Mesenchymal stem cell (in vitro differentiated cells and primary cell): Measurements from ENCODE around the gene TTC21A.

Source experiments
- DNase-seq: peaks from one replicate; pipeline ENCODE4 v3.0.0-alpha.2; 2013
- H2AFZ ChIP-seq: one replicate; pipeline ENCODE4 v1.6.1; 2013; ENCODE audit warnings: low read depth, mild to moderate bottlenecking, control low read depth, inconsistent platforms, low read length, moderate library complexity
- H2AK5ac ChIP-seq: 2 replicates; pipeline ENCODE4 v1.6.1; 2013; ENCODE audit warnings: low read length, moderate library complexity, mild to moderate bottlenecking, inconsistent platforms; ENCODE audit not compliant: severe bottlenecking
- H2BK120ac ChIP-seq: one replicate; pipeline ENCODE4 v1.6.1; 2013; ENCODE audit warnings: low read depth, mild to moderate bottlenecking, inconsistent platforms, low read length, moderate library complexity
- H2BK12ac ChIP-seq, 2 experiments: one replicate each; pipeline ENCODE4 v1.6.1; 2013; ENCODE audit warnings: inconsistent platforms in 2 of 2, low read length in 2 of 2, mild to moderate bottlenecking in 2 of 2, moderate library complexity in 2 of 2, control low read depth in 1 of 2
- H2BK15ac ChIP-seq: one replicate; pipeline ENCODE4 v1.6.1; 2013; ENCODE audit warnings: mild to moderate bottlenecking, low read depth, inconsistent platforms; ENCODE audit not compliant: poor library complexity, severe bottlenecking
- H2BK5ac ChIP-seq: 2 replicates; pipeline ENCODE4 v1.6.1; 2013; ENCODE audit warnings: low read depth, mild to moderate bottlenecking, low read length, control low read depth, inconsistent platforms; ENCODE audit not compliant: poor library complexity, severe bottlenecking
- H3K14ac ChIP-seq, 2 experiments: one replicate each; pipeline ENCODE4 v1.6.1; 2013; ENCODE audit warnings: inconsistent platforms in 2 of 2, low read length in 2 of 2, control low read depth in 1 of 2, mild to moderate bottlenecking in 1 of 2, moderate library complexity in 1 of 2
- H3K18ac ChIP-seq, 2 experiments: one replicate each; pipeline ENCODE4 v1.6.1; 2013; ENCODE audit warnings: inconsistent platforms in 2 of 2, low read length in 2 of 2, control low read depth in 1 of 2, low read depth in 1 of 2, mild to moderate bottlenecking in 1 of 2
- H3K23ac ChIP-seq, 2 experiments: one replicate each; pipeline ENCODE4 v1.6.1; 2013; ENCODE audit warnings: inconsistent platforms in 2 of 2, low read length in 2 of 2, mild to moderate bottlenecking in 2 of 2, moderate library complexity in 2 of 2, control low read depth in 1 of 2
- H3K27ac ChIP-seq: 2 replicates; pipeline ENCODE4 v1.5.1; 2013; ENCODE audit warnings: mild to moderate bottlenecking, moderate library complexity, low read length, control low read depth, inconsistent platforms; ENCODE audit not compliant: poor library complexity, severe bottlenecking
- H3K27me3 ChIP-seq, 2 experiments: 2 replicates each; pipeline versions ENCODE4 v1.6.1 to v1.7.0; 2013; ENCODE audit warnings: low read length in 2 of 2, mild to moderate bottlenecking in 2 of 2, moderate library complexity in 2 of 2, control low read depth in 1 of 2, inconsistent platforms in 1 of 2; ENCODE audit not compliant: control insufficient read depth in 1 of 2, insufficient read depth in 1 of 2
- H3K36me3 ChIP-seq, 2 experiments: 2 replicates each; pipeline versions ENCODE4 v1.6.1 to v1.7.0; 2013; ENCODE audit warnings: low read length in 2 of 2, control low read depth in 1 of 2, inconsistent platforms in 1 of 2, low read depth in 1 of 2, mild to moderate bottlenecking in 1 of 2; ENCODE audit not compliant: insufficient read depth in 2 of 2, control insufficient read depth in 1 of 2
- H3K4ac ChIP-seq, 2 experiments: one replicate each; pipeline ENCODE4 v1.6.1; 2013; ENCODE audit warnings: inconsistent platforms in 2 of 2, low read length in 2 of 2, mild to moderate bottlenecking in 2 of 2, moderate library complexity in 2 of 2, control low read depth in 1 of 2, low read depth in 1 of 2
- H3K4me1 ChIP-seq: 2 replicates; pipeline ENCODE4 v1.6.1; 2013; ENCODE audit warnings: low read depth, low read length, control low read depth; ENCODE audit not compliant: control insufficient read depth, insufficient read depth
- H3K4me2 ChIP-seq: 2 replicates; pipeline ENCODE4 v1.6.1; 2013; ENCODE audit warnings: low read length, mild to moderate bottlenecking, inconsistent platforms; ENCODE audit not compliant: poor library complexity, severe bottlenecking
- H3K4me3 ChIP-seq, 2 experiments: 2 replicates each; pipeline versions ENCODE4 v1.5.1 to v1.7.0; 2013; ENCODE audit warnings: low read length in 2 of 2, mild to moderate bottlenecking in 2 of 2, control low read depth in 1 of 2, low read depth in 1 of 2; ENCODE audit not compliant: insufficient read depth in 1 of 2
- H3K79me1 ChIP-seq: replicated peaks from 2 replicates; pipeline ENCODE4 v1.6.1; 2013; ENCODE audit warnings: mild to moderate bottlenecking, control low read depth, low read length, inconsistent platforms; ENCODE audit not compliant: poor library complexity, severe bottlenecking
- H3K9ac ChIP-seq: 2 replicates; pipeline ENCODE4 v1.7.0; 2013; ENCODE audit warnings: mild to moderate bottlenecking, low read length, moderate library complexity
- H3K9me3 ChIP-seq: 2 replicates; pipeline ENCODE4 v1.7.0; 2013; ENCODE audit warnings: mild to moderate bottlenecking, low read length; ENCODE audit not compliant: control insufficient read depth
- H4K8ac ChIP-seq: one replicate; pipeline ENCODE4 v1.6.1; 2013; ENCODE audit warnings: inconsistent platforms, mild to moderate bottlenecking, low read length, moderate library complexity
- H4K91ac ChIP-seq: one replicate; pipeline ENCODE4 v1.6.1; 2013; ENCODE audit warnings: mild to moderate bottlenecking, low read length, inconsistent platforms
- WGBS: methylation state at CpG from one replicate; pipeline ENCODE4 v1.1.7; 2013; ENCODE audit warnings: mixed read lengths; 5-methylcytosine and 5-hydroxymethylcytosine counted together

The TTC21A gene

GRCh38 chr3:39090922-39091321 is 16.6 kb upstream of the TTC21A start:
- Histone ChIP-seq H3K4me1 (peaks cover 3% of the 10 kb centered on the region), H2BK12ac (no peak overlapping the region), H3K36me3 (peaks cover 35 to 98% of the 10 kb centered on the region in 2 experiments), H3K27ac (no peak overlapping the region), H3K4me2 (no peak overlapping the region), H3K14ac (no peak overlapping the region), H3K4ac (no peak overlapping the region), H2AFZ (no peak overlapping the region), H3K4me3 (no peak overlapping the region), H4K8ac (no peak overlapping the region), H2BK15ac (no peak overlapping the region), H3K18ac (no peak overlapping the region), H3K9me3 (no peaks in the 10 kb centered on the region), H2BK5ac (no peak overlapping the region), H3K27me3 (no peaks in the 10 kb centered on the region), H2BK120ac (no peak overlapping the region), H3K23ac (no peak overlapping the region), H3K9ac (no peak overlapping the region), H4K91ac (no peak overlapping the region), H3K79me1 (peaks cover 3% of the 10 kb centered on the region), H2AK5ac (no peak overlapping the region)
- 100% methylated on average over 1 of the region's 2 CpGs for WGBS
- peak; percentile 40 for DNase-seq

DNA sequence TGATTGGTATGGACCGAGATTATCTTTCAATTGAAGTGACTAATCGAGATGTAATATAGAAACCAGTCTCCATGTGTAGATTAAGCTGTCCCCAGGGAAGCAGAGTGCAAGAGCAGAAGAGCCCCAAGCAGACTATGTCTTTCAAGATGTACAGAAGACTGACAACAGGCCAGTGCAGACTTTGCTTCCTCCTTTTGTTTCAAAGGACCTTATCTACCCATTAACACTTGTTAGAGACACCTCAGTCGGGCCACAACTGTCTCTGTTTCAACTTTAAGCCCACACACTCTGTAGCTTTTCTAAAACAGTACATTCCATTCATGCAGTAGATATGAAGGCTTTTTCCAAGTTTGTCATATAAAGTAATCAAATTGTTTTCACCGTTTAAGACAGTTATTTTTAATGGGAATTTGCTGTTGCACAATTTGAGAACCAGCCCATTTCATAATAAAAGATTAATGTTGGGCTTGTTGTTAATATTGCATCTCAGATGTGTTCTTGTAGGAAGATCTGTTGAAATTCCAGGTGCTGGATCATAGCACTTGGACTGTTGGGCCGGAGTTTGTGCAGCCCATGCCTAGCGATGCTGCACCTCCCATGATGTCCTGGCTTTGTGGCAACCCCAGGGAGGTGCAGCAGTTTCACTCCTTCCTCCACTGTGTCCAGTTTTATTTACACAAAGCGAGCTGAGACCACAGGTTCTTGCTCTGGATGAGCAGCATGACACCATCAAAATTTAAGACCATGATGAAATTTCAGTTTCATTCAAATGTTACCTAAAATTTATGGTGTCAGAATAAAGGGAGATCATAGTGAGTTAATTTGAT is 12.4 kb upstream of the TTC21A start:
- Histone ChIP-seq H3K79me1 (peaks cover 23% of the 10 kb centered on the region), H3K36me3 (peaks cover 46 to 100% of the 10 kb centered on the region in 2 experiments), H4K8ac (no peak overlapping the region), H2AFZ (no peak overlapping the region), H2BK12ac (no peak overlapping the region), H3K4ac (no peak overlapping the region), H3K4me1 (no peaks in the 10 kb centered on the region), H3K9ac (no peak overlapping the region), H3K9me3 (no peaks in the 10 kb centered on the region), H2BK120ac (no peak overlapping the region), H3K27me3 (no peaks in the 10 kb centered on the region), H3K14ac (no peak overlapping the region), H3K23ac (no peak overlapping the region), H2BK15ac (no peak overlapping the region), H3K18ac (no peak overlapping the region), H2BK5ac (no peak overlapping the region), H4K91ac (no peak overlapping the region), H3K4me2 (no peak overlapping the region), H3K27ac (no peak overlapping the region), H2AK5ac (no peak overlapping the region), H3K4me3 (no peak overlapping the region)
- no peak for DNase-seq
- 96% methylated on average over 4 of the region's 7 CpGs for WGBS

DNA sequence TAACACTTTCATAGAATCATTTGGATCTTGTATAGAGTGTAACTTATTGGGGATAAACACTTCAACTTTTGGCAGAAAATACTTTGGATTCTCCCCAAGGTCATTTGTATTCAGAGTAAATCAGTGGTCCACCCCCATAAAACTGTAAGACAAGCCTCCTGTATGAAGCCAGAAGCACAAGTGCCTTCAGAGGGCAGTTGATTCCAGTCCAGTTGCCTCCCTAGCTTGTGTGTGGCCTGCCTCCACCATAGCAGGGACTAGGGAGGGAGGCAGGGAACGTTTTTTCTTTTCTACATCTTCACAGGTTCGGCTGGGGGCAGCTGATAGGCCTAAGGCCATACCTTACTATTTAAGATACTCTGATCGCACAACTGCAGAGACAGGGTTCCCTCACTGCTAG is 11.7 kb upstream of the TTC21A start:
- Histone ChIP-seq H4K91ac (no peak overlapping the region), H2BK12ac (no peak overlapping the region), H3K9me3 (no peaks in the 10 kb centered on the region), H4K8ac (no peak overlapping the region), H3K36me3 (peaks cover 53 to 100% of the 10 kb centered on the region in 2 experiments), H3K18ac (no peak overlapping the region), H3K23ac (no peak overlapping the region), H3K27ac (no peak overlapping the region), H2BK120ac (no peak overlapping the region), H2AK5ac (no peak overlapping the region), H2BK15ac (no peak overlapping the region), H3K4me2 (no peak overlapping the region), H3K9ac (no peak overlapping the region), H3K4me1 (no peaks in the 10 kb centered on the region), H3K4ac (no peak overlapping the region), H3K4me3 (no peak overlapping the region), H2BK5ac (no peak overlapping the region), H3K79me1 (peaks cover 30% of the 10 kb centered on the region), H3K27me3 (no peaks in the 10 kb centered on the region), H2AFZ (no peak overlapping the region), H3K14ac (no peak overlapping the region)
- DNase-seq, result no peak
- 89% methylated on average over 3 of the region's 3 CpGs for WGBS

- Histone ChIP-seq H3K27me3 (no peaks in the 10 kb centered on the region), H3K27ac (peak overlapping the region; percentile 39), H4K8ac (no peak overlapping the region), H2BK12ac (no peak overlapping the region), H3K79me1 (peaks cover 34% of the 10 kb centered on the region), H3K23ac (no peak overlapping the region), H3K18ac (no peak overlapping the region), H3K9me3 (no peaks in the 10 kb centered on the region), H2AK5ac (peak overlapping the region; percentile 20), H3K4me3 (no peak overlapping the region), H3K14ac (no peak overlapping the region), H3K4ac (no peak overlapping the region), H2BK120ac (no peak overlapping the region), H2BK15ac (no peak overlapping the region), H3K4me2 (no peak overlapping the region), H2BK5ac (no peak overlapping the region), H3K4me1 (no peaks in the 10 kb centered on the region), H4K91ac (no peak overlapping the region), H3K9ac (peak overlapping the region; percentile 22), H3K36me3 (peaks cover 56 to 94% of the 10 kb centered on the region in 2 experiments), H2AFZ (no peak overlapping the region)
- DNase-seq, result peak; percentile 10
- 38% methylated on average over 3 of the region's 3 CpGs for whole genome bisulfite sequencing
Measured at GRCh38 chr3:39096775-39097174, 10.7 kb upstream of the TTC21A start.
